Fibroblast of lung (primary cell): ENCODE results near the gene APBA2. TPM values are rescaled to one million over a fixed set of nuclear protein-coding genes. Genes with fewer than 3 reads are reported as not detected.

Source experiments
- DNase-seq, 2 donors: peaks; one replicate each; pipeline versions ENCODE4 v3.0.0 to v3.0.0-alpha.2; 2010; ENCODE audit warnings: low read depth in 2 of 2
- H2AFZ ChIP-seq: 2 replicates; pipeline ENCODE4 v1.5.1; 2012; ENCODE audit warnings: low read length, control low read depth, inconsistent platforms
- H3K27ac ChIP-seq: 2 replicates; pipeline ENCODE4 v1.5.1; 2011; ENCODE audit warnings: low read length, control low read depth; ENCODE audit not compliant: insufficient read depth
- H3K27me3 ChIP-seq: 2 replicates; pipeline ENCODE4 v1.5.1; 2011; ENCODE audit warnings: mild to moderate bottlenecking, low read length; ENCODE audit not compliant: control insufficient read depth, insufficient read depth
- H3K36me3 ChIP-seq: 2 replicates; pipeline ENCODE4 v1.5.1; 2011; ENCODE audit warnings: low read length; ENCODE audit not compliant: control insufficient read depth, insufficient read depth
- H3K4me1 ChIP-seq: 2 replicates; pipeline ENCODE4 v1.5.1; 2011; ENCODE audit warnings: low read length; ENCODE audit not compliant: control insufficient read depth, insufficient read depth; ENCODE audit errors: extremely low read depth
- H3K4me2 ChIP-seq: 2 replicates; pipeline ENCODE4 v1.5.1; 2011; ENCODE audit warnings: low read length, control low read depth; ENCODE audit not compliant: insufficient read depth; ENCODE audit errors: extremely low read depth
- H3K4me3 ChIP-seq, 4 experiments: fragments of 200-600 bp in 1 of 4; sonication (generic) in 1 of 4; replicated peaks in 1 of 4; 2 replicates each; pipeline ENCODE4 v1.5.1; 2011 to 2016; ENCODE audit warnings: low read length in 4 of 4, low read depth in 3 of 4, mild to moderate bottlenecking in 3 of 4, control low read depth in 2 of 4, inconsistent platforms in 1 of 4, mixed read lengths in 1 of 4; ENCODE audit not compliant: insufficient read depth in 1 of 4; ENCODE audit errors: control extremely low read depth in 1 of 4
- H3K79me2 ChIP-seq: 2 replicates; pipeline ENCODE4 v1.5.1; 2012; ENCODE audit warnings: mild to moderate bottlenecking, low read length, inconsistent platforms; ENCODE audit not compliant: control insufficient read depth, insufficient read depth
- H3K9ac ChIP-seq: 2 replicates; pipeline ENCODE4 v1.5.1; 2011; ENCODE audit warnings: mild to moderate bottlenecking, low read length, control low read depth; ENCODE audit not compliant: insufficient read depth
- H3K9me3 ChIP-seq: 2 replicates; pipeline ENCODE4 v1.5.1; 2012; ENCODE audit warnings: low read depth, low read length; ENCODE audit not compliant: control insufficient read depth, insufficient read depth
- H4K20me1 ChIP-seq: 2 replicates; pipeline ENCODE4 v1.5.1; 2011; ENCODE audit warnings: low read length; ENCODE audit not compliant: control insufficient read depth, insufficient read depth; ENCODE audit errors: extremely low read depth
- EZH2 ChIP-seq: IDR thresholded peaks from 2 replicates; pipeline ENCODE4 v1.5.1; 2012; ENCODE audit warnings: low read length, control low read depth, mild to moderate bottlenecking; ENCODE audit errors: missing control alignments
- polyA plus RNA-seq, 2 donors: library from polyadenylated mRNA; depleted of rRNA in 1 of 2; stranded (reverse) in 1 of 2; unstranded in 1 of 2; fragments of >200 nt; gene quantifications; 2 replicates each; pipeline ENCODE4 v1.2.1, GENCODE V29; 2011 to 2012; ENCODE audit warnings: missing spikeins in 1 of 2
- total RNA-seq: library from RNA; depleted of rRNA; stranded (reverse); fragments of >200 nt; gene quantifications from 2 replicates; pipeline ENCODE4 v1.2.1, GENCODE V29; 2014
- TF ChIP-seq, protein P1 (sequence below), 2 donors: IDR thresholded peaks in 1 of 2; conservative IDR thresholded peaks in 1 of 2; 1 replicate in 1 of 2; 2 replicates in 1 of 2; pipeline ENCODE4 v1.5.1; 2011 to 2012; ENCODE audit warnings: low read length in 2 of 2, control low read depth in 1 of 2, inconsistent platforms in 1 of 2, low read depth in 1 of 2, mild to moderate bottlenecking in 1 of 2

The APBA2 gene
- total and polyA plus RNA-seq, 2 donors (not counting 1 experiment from before 2014, with no cell fraction given): 9.5 to 20.3 TPM

DNA sequence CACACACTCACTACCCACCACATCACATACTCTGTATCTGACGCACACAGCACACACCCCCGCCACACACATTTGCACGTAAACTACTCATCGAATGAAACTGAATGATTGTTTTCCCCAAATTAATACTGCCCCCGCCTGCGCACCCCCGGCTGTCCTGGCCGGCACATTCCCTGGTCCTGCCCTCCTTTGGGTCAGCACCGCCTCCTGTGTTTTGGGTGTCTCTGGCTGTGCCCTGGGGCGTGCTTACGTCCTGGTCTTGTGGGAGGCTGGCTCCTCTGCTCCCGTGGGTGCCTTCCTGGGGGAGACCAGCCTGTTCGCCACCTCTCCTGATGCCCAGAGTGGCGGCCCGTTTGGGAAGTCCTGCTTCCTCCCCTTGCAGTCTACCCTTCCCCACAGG is 30.2 kb downstream of the APBA2 start:
- Histone ChIP-seq H3K9me3 (no peaks in the 10 kb centered on the region), H2AFZ (no peak overlapping the region), H3K4me3 (no peak overlapping the region), H3K4me1 (no peaks in the 10 kb centered on the region), H3K27me3 (no peaks in the 10 kb centered on the region), H3K36me3 (no peaks in the 10 kb centered on the region), H4K20me1 (no peaks in the 10 kb centered on the region), H3K4me2 (no peak overlapping the region), H3K9ac (no peak overlapping the region), H3K79me2 (no peaks in the 10 kb centered on the region), H3K27ac (no peak overlapping the region)
- no peak for DNase-seq
- TF ChIP-seq, protein P1, sequence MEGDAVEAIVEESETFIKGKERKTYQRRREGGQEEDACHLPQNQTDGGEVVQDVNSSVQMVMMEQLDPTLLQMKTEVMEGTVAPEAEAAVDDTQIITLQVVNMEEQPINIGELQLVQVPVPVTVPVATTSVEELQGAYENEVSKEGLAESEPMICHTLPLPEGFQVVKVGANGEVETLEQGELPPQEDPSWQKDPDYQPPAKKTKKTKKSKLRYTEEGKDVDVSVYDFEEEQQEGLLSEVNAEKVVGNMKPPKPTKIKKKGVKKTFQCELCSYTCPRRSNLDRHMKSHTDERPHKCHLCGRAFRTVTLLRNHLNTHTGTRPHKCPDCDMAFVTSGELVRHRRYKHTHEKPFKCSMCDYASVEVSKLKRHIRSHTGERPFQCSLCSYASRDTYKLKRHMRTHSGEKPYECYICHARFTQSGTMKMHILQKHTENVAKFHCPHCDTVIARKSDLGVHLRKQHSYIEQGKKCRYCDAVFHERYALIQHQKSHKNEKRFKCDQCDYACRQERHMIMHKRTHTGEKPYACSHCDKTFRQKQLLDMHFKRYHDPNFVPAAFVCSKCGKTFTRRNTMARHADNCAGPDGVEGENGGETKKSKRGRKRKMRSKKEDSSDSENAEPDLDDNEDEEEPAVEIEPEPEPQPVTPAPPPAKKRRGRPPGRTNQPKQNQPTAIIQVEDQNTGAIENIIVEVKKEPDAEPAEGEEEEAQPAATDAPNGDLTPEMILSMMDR (conservative IDR thresholded peaks at IDR 0.05 in 1 of 2, IDR thresholded peaks at IDR 0.05 in 1 of 2; ENCODE audit: low read depth in 1 of 2, low read length in 2 of 2): no peak
- no peak for TF ChIP-seq EZH2

DNA sequence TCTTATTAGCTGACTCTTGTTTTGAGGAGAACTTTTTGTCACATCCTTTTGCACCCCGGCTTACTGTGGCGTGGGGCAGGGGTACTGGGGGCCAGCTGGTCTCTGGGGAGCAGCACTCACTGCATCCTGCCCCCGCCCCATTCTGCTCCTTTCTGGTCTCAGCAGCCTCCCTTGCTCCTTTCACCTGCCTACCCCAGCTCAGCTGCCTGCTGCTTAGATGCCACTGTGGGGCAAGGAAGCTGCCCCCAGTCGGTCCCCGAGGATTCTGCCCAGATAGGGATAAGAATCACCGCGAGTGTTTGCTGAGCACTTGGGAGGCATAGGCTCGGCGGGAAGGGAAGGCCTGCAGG is 32.0 kb downstream of the APBA2 start:
- no peak overlapping the region for H2AFZ ChIP-seq
- H3K4me1 ChIP-seq: no peaks in the 10 kb centered on the region
- no peak overlapping the region for H3K4me2 ChIP-seq
- H3K9ac ChIP-seq: no peak overlapping the region
- no peaks in the 10 kb centered on the region for H3K79me2 ChIP-seq
- H3K9me3 ChIP-seq: no peaks in the 10 kb centered on the region
- H3K27ac ChIP-seq: no peak overlapping the region
- DNase-seq: no peak
- no peaks in the 10 kb centered on the region for H4K20me1 ChIP-seq
- H3K36me3 ChIP-seq: no peaks in the 10 kb centered on the region
- H3K27me3 ChIP-seq: no peaks in the 10 kb centered on the region
- TF ChIP-seq EZH2: no peak
- TF ChIP-seq, protein P1 (conservative IDR thresholded peaks at IDR 0.05 in 1 of 2, IDR thresholded peaks at IDR 0.05 in 1 of 2; ENCODE audit: low read depth in 1 of 2, low read length in 2 of 2): no peak
- no peak overlapping the region for H3K4me3 ChIP-seq

DNA sequence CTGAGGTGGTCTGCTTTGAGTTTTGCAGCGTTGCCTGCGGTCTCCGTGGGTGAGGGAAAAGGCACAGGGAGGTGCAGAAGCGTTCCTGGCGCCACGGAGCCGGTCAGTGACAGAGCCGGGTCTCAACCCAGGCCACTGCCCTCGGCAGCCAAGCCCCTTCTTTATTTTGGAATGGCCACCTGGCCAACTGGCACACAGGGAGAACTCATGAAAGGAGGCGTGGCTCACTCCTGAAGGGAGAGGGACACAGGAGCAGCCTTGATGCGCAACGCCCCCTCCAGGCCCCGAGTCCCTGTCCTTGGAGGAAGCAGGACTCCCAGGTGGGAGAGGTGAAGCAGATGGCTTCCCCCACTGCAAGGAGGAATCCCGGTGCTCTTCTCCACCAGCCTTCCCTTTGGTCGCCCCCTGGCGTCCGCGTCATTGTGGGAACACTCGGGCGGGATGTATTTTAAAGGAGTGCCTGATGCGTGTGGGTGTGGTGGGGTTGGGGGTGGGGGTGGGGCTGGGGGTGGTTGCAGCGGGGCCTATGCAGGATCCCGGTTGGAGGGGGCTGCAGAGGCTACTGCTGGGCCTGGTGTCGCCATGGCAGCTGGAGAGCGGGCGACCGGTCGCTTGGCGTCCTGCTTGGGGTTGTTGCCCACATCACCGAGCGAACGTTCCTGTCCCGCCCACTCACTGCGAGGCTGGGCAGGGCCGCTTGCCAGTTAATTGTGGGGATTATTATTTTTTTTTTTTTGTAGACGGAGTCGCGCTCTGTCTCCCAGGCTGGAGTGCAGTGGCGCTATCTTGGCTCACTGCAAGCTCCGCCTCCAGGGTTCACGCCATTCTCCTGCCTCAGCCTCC is 32.6 kb downstream of the APBA2 start:
- no peaks in the 10 kb centered on the region for H4K20me1 ChIP-seq
- no peaks in the 10 kb centered on the region for H3K27me3 ChIP-seq
- no peak overlapping the region for H3K4me2 ChIP-seq
- TF ChIP-seq EZH2: no peak
- TF ChIP-seq, protein P1 (conservative IDR thresholded peaks at IDR 0.05 in 1 of 2, IDR thresholded peaks at IDR 0.05 in 1 of 2; ENCODE audit: low read depth in 1 of 2, low read length in 2 of 2): peak in 1 of 2 donors; percentile 20
- no peaks in the 10 kb centered on the region for H3K4me1 ChIP-seq
- H3K79me2 ChIP-seq: no peaks in the 10 kb centered on the region
- DNase-seq: no peak
- H3K36me3 ChIP-seq: no peaks in the 10 kb centered on the region
- H3K4me3 ChIP-seq: no peak overlapping the region
- no peak overlapping the region for H3K9ac ChIP-seq
- H2AFZ ChIP-seq: no peak overlapping the region
- H3K27ac ChIP-seq: no peak overlapping the region
- H3K9me3 ChIP-seq: no peaks in the 10 kb centered on the region
